Endometrium (tissue), 2 donors: ENCODE measurements around the gene CENPM.

Experiments used
- FAIRE-seq: peaks from 2 replicates; lab custom pipeline; 2012; peaks lifted over from hg19 to GRCh38; lab: Jason Lieb, UNC
- donor health status: control.
- donor health status: control.

The CENPM gene

GRCh38 chr22:41893591-41894375, 53.2 kb downstream of the CENPM start:
- no peak for FAIRE-seq

GRCh38 chr22:41892721-41893120, 54.2 kb downstream of the CENPM start:
- no peak for FAIRE-seq

- FAIRE-seq = no peak
These were observed 55.5 kb downstream of the CENPM start for GRCh38 chr22:41891407-41891806.
